NB4 (cell line): ENCODE measurements around the gene CR1L.

Source experiments
- CTCF ChIP-seq: IDR thresholded peaks from one replicate; pipeline ENCODE4 v1.5.1; 2012; ENCODE audit warnings: low read depth, low read length
- MAX ChIP-seq: IDR thresholded peaks from 2 replicates; pipeline ENCODE4 v1.6.1; 2011; ENCODE audit warnings: low read depth, low read length
- MYC ChIP-seq: IDR thresholded peaks from 2 replicates; pipeline ENCODE4 v1.6.1; 2011; ENCODE audit warnings: low read depth, low read length
- POLR2A ChIP-seq: IDR thresholded peaks from 2 replicates; pipeline ENCODE4 v1.6.1; 2011; ENCODE audit warnings: mild to moderate bottlenecking; ENCODE audit not compliant: insufficient read length; ENCODE audit errors: extremely low read depth

- TF ChIP-seq CTCF = no peak
- TF ChIP-seq POLR2A = no peak
- no peak for TF ChIP-seq MAX
- no peak for TF ChIP-seq MYC
Observed at GRCh38 chr1:207748737-207749528, 104.0 kb downstream of the CR1L start.
